RWPE2 (cell line): ENCODE results near the gene CGNL1.

ENCODE experiments used
- ATAC-seq: fragments of 200-7000 bp; cut with Tn5 transposase; 3 replicates; pipeline ENCODE4 v1.9.1; 2021; ENCODE audit warnings: low read depth
- DNase-seq: peaks from one replicate; pipeline ENCODE4 v3.0.0-alpha.2; 2020; ENCODE audit warnings: low spot score
- H3K27ac ChIP-seq: fragments of 450-650 bp; 2 replicates; pipeline ENCODE4 v1.5.1; 2017; ENCODE audit warnings: mild to moderate bottlenecking; ENCODE audit not compliant: poor library complexity, severe bottlenecking
- H3K27me3 ChIP-seq: fragments of 250-450 bp; sonication (Bioruptor Pico); 2 replicates; pipeline ENCODE4 v1.5.1; 2021; ENCODE audit warnings: mild to moderate bottlenecking, moderate library complexity; ENCODE audit not compliant: insufficient read depth, poor library complexity, severe bottlenecking
- H3K36me3 ChIP-seq: fragments of 250-450 bp; sonication (Bioruptor Pico); 2 replicates; pipeline ENCODE4 v1.5.1; 2020; ENCODE audit warnings: low read depth, mild to moderate bottlenecking, moderate library complexity
- H3K4me1 ChIP-seq: fragments of 250-450 bp; sonication (Bioruptor Pico); 2 replicates; pipeline ENCODE4 v1.5.1; 2021; ENCODE audit warnings: mild to moderate bottlenecking, moderate library complexity; ENCODE audit not compliant: insufficient read depth, poor library complexity, severe bottlenecking
- H3K4me3 ChIP-seq: fragments of 250-450 bp; sonication (Bioruptor Pico); 2 replicates; pipeline ENCODE4 v1.5.1; 2021; ENCODE audit warnings: mild to moderate bottlenecking, moderate library complexity; ENCODE audit not compliant: severe bottlenecking
- H3K9me3 ChIP-seq: fragments of 250-450 bp; sonication (Bioruptor Pico); 2 replicates; pipeline ENCODE4 v1.5.1; 2021; ENCODE audit warnings: mild to moderate bottlenecking, moderate library complexity; ENCODE audit not compliant: severe bottlenecking
- TF ChIP-seq, protein P1 (sequence below): fragments of 450-650 bp; IDR thresholded peaks from one replicate; pipeline ENCODE4 v1.5.1; 2017; ENCODE audit warnings: mild to moderate bottlenecking, moderate library complexity; ENCODE audit not compliant: poor library complexity, severe bottlenecking

CGNL1 gene

DNA sequence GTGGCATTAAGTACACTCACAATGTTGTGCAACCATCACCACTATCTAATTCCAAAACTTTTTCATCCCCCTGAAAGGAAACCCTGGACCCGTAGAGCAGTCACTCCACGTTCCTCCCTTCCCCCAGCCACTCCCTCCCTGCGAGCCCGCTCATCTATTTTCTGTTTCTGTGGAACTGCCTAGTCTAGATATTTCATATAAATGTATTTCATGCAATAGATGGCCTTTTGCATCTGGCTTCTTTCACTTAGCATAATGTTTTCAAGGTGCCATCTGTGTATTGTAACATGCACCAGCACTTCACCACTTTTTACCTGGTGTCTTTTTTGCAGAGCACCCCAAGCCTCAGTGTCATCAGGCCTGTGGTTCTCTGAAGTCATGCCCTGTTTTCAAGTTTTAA lies 10.7 kb downstream of the CGNL1 start:
- no peak overlapping the region for H3K4me3 ChIP-seq

DNA sequence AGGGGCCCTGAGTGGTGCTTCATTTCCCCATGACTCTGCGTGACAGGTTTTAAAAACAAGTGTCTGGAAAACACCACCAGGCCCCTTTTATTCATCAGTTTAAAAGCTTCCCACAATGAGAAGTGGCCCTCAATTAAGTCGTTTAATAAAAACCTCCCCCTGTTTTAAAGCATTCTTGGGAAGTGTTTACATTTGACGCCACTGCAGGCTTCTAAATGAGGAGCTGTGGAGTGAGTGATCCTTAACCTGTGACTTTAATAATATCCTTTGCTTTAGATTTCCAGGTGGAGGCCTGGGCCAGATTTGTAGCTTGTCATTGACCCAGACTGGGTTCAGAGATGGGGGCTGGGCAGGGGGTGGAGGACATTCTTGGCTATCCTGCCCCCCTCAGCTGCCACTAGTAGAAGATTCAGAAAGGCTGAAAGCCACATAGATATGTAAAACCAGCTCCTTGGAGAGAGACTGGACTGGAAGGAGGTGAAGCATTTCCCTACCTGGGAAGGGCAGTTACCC lies 11.3 kb downstream of the CGNL1 start:
- no peaks in the 10 kb centered on the region for H3K36me3 ChIP-seq
- H3K27ac ChIP-seq, result no peak overlapping the region
- no peak for ATAC-seq
- H3K4me3 ChIP-seq, result no peak overlapping the region
- TF ChIP-seq, protein P1, sequence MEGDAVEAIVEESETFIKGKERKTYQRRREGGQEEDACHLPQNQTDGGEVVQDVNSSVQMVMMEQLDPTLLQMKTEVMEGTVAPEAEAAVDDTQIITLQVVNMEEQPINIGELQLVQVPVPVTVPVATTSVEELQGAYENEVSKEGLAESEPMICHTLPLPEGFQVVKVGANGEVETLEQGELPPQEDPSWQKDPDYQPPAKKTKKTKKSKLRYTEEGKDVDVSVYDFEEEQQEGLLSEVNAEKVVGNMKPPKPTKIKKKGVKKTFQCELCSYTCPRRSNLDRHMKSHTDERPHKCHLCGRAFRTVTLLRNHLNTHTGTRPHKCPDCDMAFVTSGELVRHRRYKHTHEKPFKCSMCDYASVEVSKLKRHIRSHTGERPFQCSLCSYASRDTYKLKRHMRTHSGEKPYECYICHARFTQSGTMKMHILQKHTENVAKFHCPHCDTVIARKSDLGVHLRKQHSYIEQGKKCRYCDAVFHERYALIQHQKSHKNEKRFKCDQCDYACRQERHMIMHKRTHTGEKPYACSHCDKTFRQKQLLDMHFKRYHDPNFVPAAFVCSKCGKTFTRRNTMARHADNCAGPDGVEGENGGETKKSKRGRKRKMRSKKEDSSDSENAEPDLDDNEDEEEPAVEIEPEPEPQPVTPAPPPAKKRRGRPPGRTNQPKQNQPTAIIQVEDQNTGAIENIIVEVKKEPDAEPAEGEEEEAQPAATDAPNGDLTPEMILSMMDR, result no peak
- no peaks in the 10 kb centered on the region for H3K27me3 ChIP-seq
- no peaks in the 10 kb centered on the region for H3K9me3 ChIP-seq
- DNase-seq, result no peak
- no peaks in the 10 kb centered on the region for H3K4me1 ChIP-seq

More for the DNA sequence above, 10.7 kb downstream of the CGNL1 start:
- ATAC-seq (no peak), DNase-seq (no peak)
- Histone ChIP-seq H3K27ac (no peak overlapping the region), H3K9me3 (no peaks in the 10 kb centered on the region), H3K27me3 (no peaks in the 10 kb centered on the region), H3K4me1 (no peaks in the 10 kb centered on the region), H3K36me3 (no peaks in the 10 kb centered on the region)
- TF ChIP-seq, protein P1, result no peak

DNA sequence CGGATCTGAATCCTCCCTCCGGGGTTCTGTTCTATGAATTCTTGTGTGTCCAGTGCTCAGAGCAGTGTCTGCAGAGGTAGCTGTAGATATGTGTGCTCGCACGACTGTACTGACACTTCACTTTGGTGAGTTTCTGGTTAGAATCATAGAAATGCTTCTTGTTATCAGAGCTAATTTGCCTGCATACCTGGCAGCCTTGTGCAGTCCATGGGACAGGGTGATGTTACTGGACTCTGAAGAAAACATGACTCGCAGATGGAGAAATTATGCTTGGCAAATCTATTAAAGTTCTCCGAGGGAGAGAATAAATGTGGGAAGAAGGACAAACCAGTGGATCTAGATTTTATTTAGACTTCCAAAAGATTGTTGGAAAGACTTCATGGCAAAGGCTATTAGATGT lies 12.2 kb downstream of the CGNL1 start:
- Histone ChIP-seq H3K4me1 (no peaks in the 10 kb centered on the region), H3K4me3 (no peak overlapping the region)
- ATAC-seq, result no peak

DNA sequence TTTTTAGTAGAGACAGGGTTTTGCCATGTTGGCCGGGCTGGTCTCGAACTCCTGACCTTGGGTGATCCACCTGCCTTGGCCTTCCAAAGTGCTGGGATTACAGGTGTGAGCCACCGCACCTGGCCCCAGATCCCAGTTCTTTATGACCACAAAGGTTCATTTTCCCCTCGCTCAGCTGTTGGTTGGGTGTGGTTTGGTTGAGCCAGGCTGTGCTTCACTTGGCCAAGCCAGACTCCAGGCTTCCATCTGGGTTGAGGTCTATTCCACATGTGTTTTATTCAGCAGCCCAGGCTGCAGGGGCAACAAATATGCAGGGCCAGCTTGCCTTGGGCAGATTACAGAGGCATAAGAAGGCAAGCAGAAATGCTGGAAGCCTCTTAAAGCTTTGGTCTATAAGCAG lies 13.7 kb downstream of the CGNL1 start:
- Histone ChIP-seq H3K4me1 (no peaks in the 10 kb centered on the region), H3K27me3 (no peaks in the 10 kb centered on the region), H3K9me3 (no peaks in the 10 kb centered on the region), H3K4me3 (no peak overlapping the region), H3K27ac (no peak overlapping the region), H3K36me3 (no peaks in the 10 kb centered on the region)
- TF ChIP-seq, protein P1, result no peak
- DNase-seq (no peak), ATAC-seq (no peak)

More for the DNA sequence above, 12.2 kb downstream of the CGNL1 start:
- no peak overlapping the region for H3K27ac ChIP-seq
- DNase-seq, result no peak
- no peaks in the 10 kb centered on the region for H3K27me3 ChIP-seq
- no peaks in the 10 kb centered on the region for H3K9me3 ChIP-seq
- TF ChIP-seq, protein P1, result no peak
- no peaks in the 10 kb centered on the region for H3K36me3 ChIP-seq

DNA sequence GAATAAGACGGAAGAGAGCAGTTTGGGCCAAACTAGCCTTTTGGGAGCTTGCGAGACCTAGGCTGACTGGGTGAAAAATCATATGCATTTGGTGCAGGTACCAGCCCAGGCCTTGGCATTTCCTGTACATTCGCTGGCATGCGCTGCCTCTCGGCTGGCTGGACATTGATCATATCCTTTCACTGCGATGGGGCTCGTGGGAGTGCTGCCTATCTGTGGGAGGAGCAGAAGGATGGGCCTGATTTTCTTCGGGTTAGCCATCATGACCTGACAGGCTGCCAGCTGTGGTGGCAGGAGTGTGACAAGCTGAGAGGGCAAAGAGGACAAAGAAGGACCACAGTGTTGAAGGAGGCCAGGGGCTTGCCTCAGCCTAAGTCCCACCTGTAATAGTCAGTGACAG lies 14.3 kb downstream of the CGNL1 start:
- Histone ChIP-seq H3K4me3 (no peak overlapping the region), H3K4me1 (no peaks in the 10 kb centered on the region), H3K36me3 (no peaks in the 10 kb centered on the region), H3K27ac (no peak overlapping the region), H3K9me3 (no peaks in the 10 kb centered on the region), H3K27me3 (no peaks in the 10 kb centered on the region)
- DNase-seq (no peak), ATAC-seq (no peak)
- TF ChIP-seq, protein P1, result no peak
